Astrocyte (in vitro differentiated cells and primary cell): ENCODE results near the gene TRIL.

Experiments used
- CTCF ChIP-seq: IDR thresholded peaks from 2 replicates; pipeline ENCODE4 v1.5.1; 2011; ENCODE audit warnings: low read depth, mild to moderate bottlenecking, inconsistent platforms, low read length, moderate library complexity; ENCODE audit not compliant: insufficient read depth
- EZH2 ChIP-seq: IDR thresholded peaks from 2 replicates; pipeline ENCODE4 v1.6.1; 2012; ENCODE audit warnings: mild to moderate bottlenecking, low read length, inconsistent platforms; ENCODE audit not compliant: insufficient read depth

DNA sequence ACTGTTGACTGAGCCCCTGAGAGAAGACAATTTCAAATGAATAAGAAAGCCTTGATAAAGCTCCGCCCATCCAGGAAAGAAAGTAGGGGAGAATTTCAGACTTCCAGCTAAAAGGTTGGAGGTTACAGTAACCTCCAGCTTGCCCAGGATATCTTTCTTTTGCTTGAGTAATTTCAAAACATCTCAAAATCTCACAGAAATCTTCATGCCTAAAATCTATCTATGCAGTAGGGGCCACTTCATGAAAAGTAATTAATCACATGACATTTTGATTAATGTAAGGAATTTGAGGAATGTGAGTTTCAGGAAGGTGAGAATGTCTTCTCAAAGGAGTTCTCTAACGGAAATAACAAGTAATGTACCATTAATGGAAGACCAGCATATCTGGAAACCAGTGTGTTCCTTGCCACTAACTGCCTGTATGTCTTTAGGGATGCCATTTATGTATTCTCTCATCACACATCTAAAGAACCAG is 24.2 kb downstream of the TRIL start:
- TF ChIP-seq CTCF (no peak), EZH2 (no peak)
